Stomach (tissue), 4 donors: Measurements from ENCODE around the gene RAP1A.

ENCODE experiments used
- POLR2A ChIP-seq, 4 donors: fragments of 450-650 bp; IDR thresholded peaks; one replicate each; pipeline ENCODE4 v1.6.1; 2016; ENCODE audit warnings: antibody characterized with exemption in 4 of 4, control low read depth in 2 of 4, mild to moderate bottlenecking in 1 of 4, moderate library complexity in 1 of 4
- TF ChIP-seq, protein P1 (sequence below), 7 experiments: fragments of 450-650 bp in 4 of 7; fragments of 200-600 bp in 3 of 7; sonication (generic) in 3 of 7; IDR thresholded peaks; one replicate each; pipeline ENCODE4 v1.5.1; 2016 to 2019; ENCODE audit warnings: antibody characterized with exemption in 7 of 7, control low read depth in 2 of 7, mild to moderate bottlenecking in 1 of 7

DNA sequence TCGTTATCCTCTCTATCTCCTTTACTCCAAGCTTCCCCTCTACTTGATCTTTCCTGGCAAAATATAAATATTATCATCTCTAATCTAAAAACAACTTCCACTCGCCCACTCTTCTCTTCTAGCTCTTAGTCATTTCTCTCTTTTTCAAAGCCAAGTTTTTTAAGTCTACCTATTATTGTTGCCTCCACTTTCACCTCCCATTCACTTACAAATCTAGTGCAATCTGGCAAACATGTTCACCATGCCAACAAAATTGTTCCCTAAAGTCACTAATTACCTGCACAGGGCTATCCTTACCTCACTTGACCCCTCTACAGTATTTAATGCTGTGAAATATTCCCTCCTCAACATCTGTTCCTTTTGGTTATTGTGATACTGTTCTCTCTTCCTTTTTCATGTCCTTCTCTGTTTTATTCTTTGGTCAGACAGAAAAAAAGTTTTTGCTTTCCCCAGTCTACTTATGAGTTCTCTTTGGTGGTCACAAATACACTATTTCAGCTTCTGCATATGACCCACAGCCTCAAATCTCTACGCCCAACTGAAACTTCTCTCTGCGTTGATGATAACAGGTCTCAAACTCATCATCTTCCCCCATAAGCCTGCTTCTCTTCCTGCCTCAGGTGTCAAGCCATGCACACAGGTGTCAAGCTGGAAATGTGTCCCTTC, 31.9 kb upstream of the RAP1A start:
- TF ChIP-seq, protein P1, sequence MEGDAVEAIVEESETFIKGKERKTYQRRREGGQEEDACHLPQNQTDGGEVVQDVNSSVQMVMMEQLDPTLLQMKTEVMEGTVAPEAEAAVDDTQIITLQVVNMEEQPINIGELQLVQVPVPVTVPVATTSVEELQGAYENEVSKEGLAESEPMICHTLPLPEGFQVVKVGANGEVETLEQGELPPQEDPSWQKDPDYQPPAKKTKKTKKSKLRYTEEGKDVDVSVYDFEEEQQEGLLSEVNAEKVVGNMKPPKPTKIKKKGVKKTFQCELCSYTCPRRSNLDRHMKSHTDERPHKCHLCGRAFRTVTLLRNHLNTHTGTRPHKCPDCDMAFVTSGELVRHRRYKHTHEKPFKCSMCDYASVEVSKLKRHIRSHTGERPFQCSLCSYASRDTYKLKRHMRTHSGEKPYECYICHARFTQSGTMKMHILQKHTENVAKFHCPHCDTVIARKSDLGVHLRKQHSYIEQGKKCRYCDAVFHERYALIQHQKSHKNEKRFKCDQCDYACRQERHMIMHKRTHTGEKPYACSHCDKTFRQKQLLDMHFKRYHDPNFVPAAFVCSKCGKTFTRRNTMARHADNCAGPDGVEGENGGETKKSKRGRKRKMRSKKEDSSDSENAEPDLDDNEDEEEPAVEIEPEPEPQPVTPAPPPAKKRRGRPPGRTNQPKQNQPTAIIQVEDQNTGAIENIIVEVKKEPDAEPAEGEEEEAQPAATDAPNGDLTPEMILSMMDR (IDR thresholded peaks at IDR 0.05): no peak
- no peak for TF ChIP-seq POLR2A (IDR thresholded peaks at IDR 0.05)
